Measurements from ENCODE around the gene PSMD2.

GRCh38 chr3:184314363-184314699 lies 15.3 kb downstream of the PSMD2 start, which contains the start of gene EIF4G1:
- TF ChIP-seq CTCF (conservative IDR thresholded peaks at IDR 0.05; ENCODE audit: low read depth, low read length) (no peak), EZH2 (IDR thresholded peaks at IDR 0.05; ENCODE audit: borderline replicate concordance, low read depth, low read length, poor library complexity, severe bottlenecking) (no peak)
